Mesothelial cell of epicardium (in vitro differentiated cells): ENCODE data around the gene ZNF273. TPM values are rescaled to one million over a fixed set of nuclear protein-coding genes. Genes with fewer than 3 reads are reported as not detected.
"Not testable (repeated sequence)": the region's sequence is repeated elsewhere in the genome, so short reads cannot be mapped to it uniquely, and the experiment has no call there.

ENCODE experiments used
- DNase-seq, 2 experiments: peaks; one replicate each; pipeline ENCODE4 v3.0.0; 2021; ENCODE audit warnings: low spot score in 2 of 2; ENCODE audit not compliant: unreplicated experiment in 2 of 2
- H3K27ac Mint-ChIP-seq: 2 replicates; pipeline ENCODE4 v1.8.0; 2021; ENCODE audit warnings: mixed read lengths
- H3K27me3 Mint-ChIP-seq: 2 replicates; pipeline ENCODE4 v1.8.0; 2021; ENCODE audit warnings: low read depth, mixed read lengths
- H3K36me3 Mint-ChIP-seq: 2 replicates; pipeline ENCODE4 v1.8.0; 2021; ENCODE audit warnings: mixed read lengths
- H3K4me1 Mint-ChIP-seq: 2 replicates; pipeline ENCODE4 v1.8.0; 2021; ENCODE audit warnings: mixed read lengths
- H3K4me3 Mint-ChIP-seq: 2 replicates; pipeline ENCODE4 v1.8.0; 2021; ENCODE audit warnings: mild to moderate bottlenecking, moderate library complexity, mixed read lengths
- H3K9me3 Mint-ChIP-seq: 2 replicates; pipeline ENCODE4 v1.8.0; 2021; ENCODE audit warnings: mixed read lengths
- total RNA-seq: library from RNA; stranded (reverse); gene quantifications from 3 replicates; pipeline ENCODE4 v1.2.1, GENCODE V29; 2021
- TF ChIP-seq, protein P1 (sequence below): fragments of 200-600 bp; sonication (generic); IDR thresholded peaks from one replicate; pipeline ENCODE4 v1.5.0; 2021; ENCODE audit warnings: antibody characterized with exemption; ENCODE audit not compliant: unreplicated experiment

ZNF273 gene
- total RNA-seq, 1 donor from 2014 or later: 7.3 TPM

DNA sequence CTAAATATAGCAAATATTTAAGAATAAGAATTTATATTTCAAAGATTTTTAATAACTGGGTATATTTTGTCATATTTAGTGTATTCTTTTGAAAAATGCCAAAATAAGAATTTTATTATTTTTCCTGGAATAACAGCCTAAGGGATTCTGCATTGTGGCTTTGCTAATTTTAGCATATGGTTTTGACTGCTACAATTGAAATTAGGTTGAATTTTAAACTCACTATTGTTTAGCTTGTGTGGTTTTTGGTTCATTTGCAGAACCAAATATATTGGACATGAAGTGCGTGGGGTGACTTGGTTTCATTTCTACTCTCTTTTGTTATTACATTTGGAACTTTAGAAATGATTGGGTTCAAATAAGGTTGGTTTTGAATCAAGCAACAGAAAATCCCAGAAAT lies 35.5 kb downstream of the ZNF273 start:
- no peaks in the 10 kb centered on the region for H3K4me1 Mint-ChIP-seq
- TF ChIP-seq, protein P1, sequence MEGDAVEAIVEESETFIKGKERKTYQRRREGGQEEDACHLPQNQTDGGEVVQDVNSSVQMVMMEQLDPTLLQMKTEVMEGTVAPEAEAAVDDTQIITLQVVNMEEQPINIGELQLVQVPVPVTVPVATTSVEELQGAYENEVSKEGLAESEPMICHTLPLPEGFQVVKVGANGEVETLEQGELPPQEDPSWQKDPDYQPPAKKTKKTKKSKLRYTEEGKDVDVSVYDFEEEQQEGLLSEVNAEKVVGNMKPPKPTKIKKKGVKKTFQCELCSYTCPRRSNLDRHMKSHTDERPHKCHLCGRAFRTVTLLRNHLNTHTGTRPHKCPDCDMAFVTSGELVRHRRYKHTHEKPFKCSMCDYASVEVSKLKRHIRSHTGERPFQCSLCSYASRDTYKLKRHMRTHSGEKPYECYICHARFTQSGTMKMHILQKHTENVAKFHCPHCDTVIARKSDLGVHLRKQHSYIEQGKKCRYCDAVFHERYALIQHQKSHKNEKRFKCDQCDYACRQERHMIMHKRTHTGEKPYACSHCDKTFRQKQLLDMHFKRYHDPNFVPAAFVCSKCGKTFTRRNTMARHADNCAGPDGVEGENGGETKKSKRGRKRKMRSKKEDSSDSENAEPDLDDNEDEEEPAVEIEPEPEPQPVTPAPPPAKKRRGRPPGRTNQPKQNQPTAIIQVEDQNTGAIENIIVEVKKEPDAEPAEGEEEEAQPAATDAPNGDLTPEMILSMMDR: no peak
- no peak overlapping the region for H3K4me3 Mint-ChIP-seq
- H3K27ac Mint-ChIP-seq: no peak overlapping the region
- H3K27me3 Mint-ChIP-seq: no peaks in the 10 kb centered on the region
- DNase-seq: no peak
- H3K9me3 Mint-ChIP-seq: no peaks in the 10 kb centered on the region
- no peaks in the 10 kb centered on the region for H3K36me3 Mint-ChIP-seq

DNA sequence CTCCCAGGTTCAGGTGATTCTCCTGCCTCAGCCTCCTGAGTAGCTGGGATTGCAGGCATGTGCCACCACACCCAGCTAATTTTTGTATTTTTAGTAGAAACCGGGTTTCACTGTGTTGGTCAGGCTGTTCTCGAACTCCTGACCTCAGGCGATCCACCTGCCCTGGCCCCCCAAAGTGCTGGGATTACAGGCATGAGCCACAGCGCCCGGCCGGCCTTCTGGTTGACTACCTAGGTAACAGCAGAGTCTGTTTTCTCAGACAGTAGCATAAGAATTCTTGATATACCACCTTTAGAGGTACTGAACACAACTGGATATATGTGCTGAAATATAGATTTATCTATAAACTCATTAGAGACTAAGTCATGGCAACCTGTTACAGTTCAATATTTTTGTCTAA lies 36.9 kb downstream of the ZNF273 start:
- H3K4me3 Mint-ChIP-seq, H3K4me1 Mint-ChIP-seq, H3K27me3 Mint-ChIP-seq, H3K9me3 Mint-ChIP-seq, H3K27ac Mint-ChIP-seq, DNase-seq, H3K36me3 Mint-ChIP-seq: not testable (repeated sequence)

DNA sequence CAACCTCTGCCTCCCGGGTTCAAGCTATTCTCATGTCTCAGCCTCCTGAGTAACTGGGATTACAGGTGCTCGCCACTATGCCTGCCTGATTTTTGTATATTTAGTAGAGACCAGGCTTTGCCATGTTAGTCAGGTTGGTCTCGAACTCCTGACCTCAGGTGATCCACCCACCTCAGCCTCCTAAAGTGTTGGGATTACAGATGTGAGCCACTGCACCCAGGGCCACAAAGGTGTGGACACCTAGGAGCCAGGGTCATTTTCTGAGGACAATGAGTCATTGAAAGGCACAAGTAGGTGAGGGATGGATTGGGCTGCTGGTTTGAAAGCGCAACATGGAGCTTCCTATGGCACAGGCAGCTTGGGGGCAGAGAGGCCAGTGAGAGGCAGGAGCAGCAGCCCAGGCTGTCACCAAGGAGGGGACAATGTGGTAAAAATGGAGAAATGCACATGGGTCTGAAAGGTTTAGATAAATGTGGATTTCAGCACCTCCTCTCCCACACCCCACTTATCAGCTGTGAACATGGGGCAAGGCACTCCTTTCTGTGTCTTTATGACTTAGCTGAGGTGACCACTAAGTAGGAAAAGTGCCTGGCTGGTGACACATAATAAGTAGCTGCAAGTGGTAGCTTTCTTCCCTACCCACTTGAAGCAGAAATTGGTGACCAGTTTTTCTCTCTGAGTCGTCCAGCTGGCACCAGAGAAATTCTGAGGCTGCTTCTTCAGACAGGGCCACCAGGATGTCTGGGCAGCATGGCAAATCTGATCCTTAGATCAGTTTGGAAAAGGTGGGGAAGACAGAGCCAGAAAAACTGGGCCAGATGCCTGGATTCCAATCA lies 41.8 kb downstream of the ZNF273 start:
- H3K4me3 Mint-ChIP-seq, H3K36me3 Mint-ChIP-seq, DNase-seq, H3K9me3 Mint-ChIP-seq, H3K27ac Mint-ChIP-seq: not testable (repeated sequence)
- peaks cover 42% of the 10 kb centered on the region for H3K27me3 Mint-ChIP-seq
- H3K4me1 Mint-ChIP-seq: peaks cover 11% of the 10 kb centered on the region

DNA sequence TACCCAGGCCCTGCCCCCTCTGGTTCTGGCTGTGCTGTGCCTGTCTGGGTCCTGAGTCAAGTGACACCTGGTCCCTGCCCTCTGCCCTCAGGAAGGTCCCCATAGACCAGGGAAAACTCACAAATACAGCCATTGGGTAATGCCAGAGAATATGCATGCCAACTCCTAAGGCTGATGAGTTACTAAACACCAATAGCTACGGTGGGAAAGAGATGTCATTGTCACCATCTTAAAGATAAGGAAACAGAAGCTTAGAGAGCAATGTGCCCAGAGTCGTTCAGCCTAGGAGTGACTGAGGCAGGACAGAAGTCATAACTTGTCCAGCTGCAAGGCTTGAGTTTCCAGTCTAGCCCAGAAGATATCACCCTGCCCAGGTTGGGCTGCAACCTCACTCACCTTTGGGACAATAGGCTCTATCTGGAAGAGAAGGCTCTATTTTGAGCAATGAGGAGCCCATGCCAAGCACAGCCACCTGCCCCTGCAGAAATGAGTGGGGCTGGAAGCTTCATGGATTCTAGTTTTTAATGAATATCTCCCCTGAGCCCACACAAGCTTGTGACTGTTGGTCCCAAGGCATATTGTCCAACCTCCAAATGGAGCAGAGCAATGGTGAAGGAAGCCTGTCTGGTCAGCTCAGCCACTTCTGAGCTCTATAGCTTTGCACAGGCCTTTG lies 42.6 kb downstream of the ZNF273 start:
- Mint-ChIP-seq H3K27ac (no peak overlapping the region), H3K9me3 (no peaks in the 10 kb centered on the region), H3K27me3 (peaks cover 44% of the 10 kb centered on the region), H3K4me3 (no peak overlapping the region), H3K36me3 (no peaks in the 10 kb centered on the region), H3K4me1 (peaks cover 11% of the 10 kb centered on the region)
- DNase-seq: no peak
- TF ChIP-seq, protein P1: no peak

DNA sequence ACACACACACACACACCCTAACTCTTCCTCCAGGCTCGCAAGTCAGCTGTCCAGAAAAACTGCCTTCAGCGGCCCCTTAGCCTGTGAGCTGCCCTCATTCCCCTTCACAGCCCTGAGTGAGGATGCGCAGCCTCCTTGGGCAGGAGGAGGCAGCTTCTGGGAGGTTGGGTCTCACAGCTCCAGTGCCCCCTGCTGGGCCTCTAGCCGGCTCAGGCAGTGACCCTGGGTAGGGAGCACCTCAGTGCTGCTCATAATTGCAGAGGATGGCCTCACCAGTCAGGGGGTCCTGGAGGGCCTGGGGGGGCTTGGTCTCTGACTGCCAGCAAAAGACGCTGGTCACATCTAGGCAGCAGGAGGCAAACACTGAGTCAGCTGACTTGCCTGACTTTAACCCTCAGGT lies 43.7 kb downstream of the ZNF273 start:
- Mint-ChIP-seq H3K4me1 (peaks cover 11% of the 10 kb centered on the region), H3K9me3 (no peaks in the 10 kb centered on the region), H3K4me3 (peak overlapping the region; percentile 60), H3K27ac (no peak overlapping the region), H3K36me3 (no peaks in the 10 kb centered on the region), H3K27me3 (peaks cover 44% of the 10 kb centered on the region)
- TF ChIP-seq, protein P1: no peak
- no peak for DNase-seq

DNA sequence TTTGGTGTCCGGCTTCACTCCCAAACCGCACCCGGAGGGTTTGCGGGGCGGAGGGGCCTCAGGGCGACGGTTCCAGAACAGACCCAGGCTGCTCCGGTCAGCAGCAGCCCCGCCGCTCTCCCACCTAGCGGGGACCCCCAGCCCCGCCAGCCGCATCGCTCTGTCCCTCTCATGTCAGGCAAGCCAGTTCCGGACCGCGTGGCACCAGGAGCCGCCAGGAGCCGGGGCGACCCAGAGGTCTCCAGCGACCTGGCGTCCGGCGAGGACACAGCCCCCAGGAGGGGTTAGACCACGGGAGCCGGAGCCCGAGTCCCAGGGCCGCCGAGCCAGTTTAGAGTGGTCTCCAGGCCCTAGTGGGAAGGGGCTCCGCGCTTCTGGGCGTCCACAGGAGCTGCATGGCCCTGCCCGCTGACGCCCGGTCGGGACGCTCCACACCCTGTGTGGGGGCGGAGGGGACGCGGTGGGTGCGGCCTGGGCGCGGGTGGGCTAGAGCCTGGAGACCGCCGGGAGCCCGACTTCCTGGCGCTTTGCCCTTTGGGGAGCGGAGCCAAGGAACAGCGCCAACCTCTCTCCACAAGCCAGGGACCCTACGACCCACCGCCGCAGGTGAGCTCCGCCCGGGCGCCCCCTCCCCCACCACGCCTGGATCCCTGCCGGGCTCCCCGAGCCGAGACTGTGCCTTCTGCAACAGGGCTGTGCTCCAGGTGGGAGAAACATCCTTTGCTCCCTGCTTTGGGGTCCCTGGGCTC lies 44.4 kb downstream of the ZNF273 start:
- peak in 1 of 2 experiments; percentile 43 for DNase-seq
- TF ChIP-seq, protein P1: no peak
- Mint-ChIP-seq H3K27me3 (peaks cover 44% of the 10 kb centered on the region), H3K36me3 (no peaks in the 10 kb centered on the region), H3K27ac (no peak overlapping the region), H3K4me1 (peaks cover 11% of the 10 kb centered on the region), H3K9me3 (no peaks in the 10 kb centered on the region), H3K4me3 (peak overlapping the region; percentile 60)

DNA sequence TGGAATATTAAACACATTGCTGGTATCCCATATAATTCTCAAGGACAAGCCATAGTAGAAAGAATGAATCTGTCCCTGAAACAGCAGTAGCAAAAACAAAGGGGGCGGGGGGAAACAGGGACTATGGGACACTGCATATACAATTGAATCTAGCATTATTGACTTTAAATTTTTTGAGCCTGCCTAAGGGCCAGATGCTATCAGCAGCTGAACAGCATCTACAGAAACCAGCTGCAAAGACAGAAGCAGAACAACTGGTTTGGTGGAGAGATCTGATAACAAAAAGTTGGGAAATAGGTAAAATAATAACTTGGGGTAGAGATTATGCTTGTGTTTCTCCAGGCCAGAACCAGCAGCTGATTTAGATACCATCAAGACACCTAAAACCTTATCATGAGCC lies 45.7 kb downstream of the ZNF273 start:
- peaks cover 11% of the 10 kb centered on the region for H3K4me1 Mint-ChIP-seq
- DNase-seq, H3K27ac Mint-ChIP-seq, H3K36me3 Mint-ChIP-seq, H3K4me3 Mint-ChIP-seq, H3K9me3 Mint-ChIP-seq: not testable (repeated sequence)
- peaks cover 44% of the 10 kb centered on the region for H3K27me3 Mint-ChIP-seq

DNA sequence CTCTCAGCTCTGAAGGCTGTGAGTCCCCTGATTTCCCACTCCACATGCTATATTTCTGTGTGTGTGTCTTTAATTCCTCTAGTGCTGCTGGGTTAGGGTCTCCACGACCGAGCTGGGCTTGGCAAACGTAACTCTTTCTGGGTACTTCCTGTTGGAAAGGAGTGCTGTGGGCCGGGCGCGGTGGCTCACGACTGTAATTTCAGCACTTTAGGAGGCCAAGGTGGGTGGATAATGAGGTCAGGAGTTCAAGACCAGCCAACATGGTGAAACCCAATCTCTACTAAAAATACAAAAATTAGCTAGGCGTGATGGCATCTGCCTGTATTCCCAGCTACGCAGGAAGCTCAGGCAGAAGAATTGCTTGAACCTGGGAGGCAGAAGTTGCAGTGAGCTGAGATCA lies 47.6 kb downstream of the ZNF273 start:
- DNase-seq, H3K9me3 Mint-ChIP-seq, H3K4me3 Mint-ChIP-seq, H3K27ac Mint-ChIP-seq, H3K36me3 Mint-ChIP-seq: not testable (repeated sequence)
- Mint-ChIP-seq H3K4me1 (peaks cover 11% of the 10 kb centered on the region), H3K27me3 (peaks cover 37% of the 10 kb centered on the region)
